ENCODE measurements around the gene GEMIN7. TPM values are rescaled to one million over a fixed set of nuclear protein-coding genes. Genes with fewer than 3 reads are reported as not detected.

GEMIN7 gene
- total RNA-seq, 2 experiments from 2014 or later: 24.8 to 26.2 TPM

DNA sequence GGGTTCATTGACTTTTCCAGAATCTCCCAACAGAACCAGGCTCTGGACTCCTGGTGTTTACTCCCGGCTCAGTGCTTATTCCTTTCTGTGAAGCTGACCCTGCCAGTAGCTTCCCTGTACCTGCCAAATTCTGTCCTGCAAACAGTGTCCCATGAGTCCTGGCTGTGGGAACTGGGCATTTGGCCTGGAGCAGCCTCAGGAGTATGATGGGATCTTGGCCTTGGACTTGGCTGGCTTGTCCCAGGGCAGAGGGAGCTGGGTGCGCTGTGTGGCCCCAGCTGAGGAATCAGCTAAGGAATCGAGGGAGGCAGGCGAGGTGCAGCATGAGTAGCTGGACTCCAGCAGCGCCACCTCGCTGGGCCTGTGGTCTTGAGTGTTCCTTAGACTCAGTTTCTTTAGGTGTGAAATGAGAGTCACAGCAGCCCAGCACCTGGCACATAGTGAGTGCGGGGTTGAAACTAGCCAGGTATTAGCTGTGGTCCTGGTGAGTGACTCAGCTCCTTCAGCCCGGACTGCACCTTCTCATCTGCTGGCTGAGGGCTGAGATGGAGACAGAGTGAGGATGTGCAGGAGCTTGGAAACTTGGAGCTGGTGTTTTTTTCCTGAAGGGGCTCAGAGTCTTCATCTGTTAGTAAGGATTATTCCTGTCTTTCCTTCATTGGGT is 29.9 kb upstream of the GEMIN7 start:
- no peaks in the 10 kb centered on the region for H3K27me3 Mint-ChIP-seq
- H3K36me3 Mint-ChIP-seq: peaks cover 7% of the 10 kb centered on the region
- ATAC-seq (ENCODE audit: low read depth) (no peak), DNase-seq (no peak)
- H3K9me3 Mint-ChIP-seq: no peaks in the 10 kb centered on the region
- no peak overlapping the region for H3K4me3 Mint-ChIP-seq
- H3K4me1 Mint-ChIP-seq: peaks cover 28% of the 10 kb centered on the region
- POLR2A ChIA-PET: no interaction called here
- no peak overlapping the region for H3K27ac Mint-ChIP-seq

DNA sequence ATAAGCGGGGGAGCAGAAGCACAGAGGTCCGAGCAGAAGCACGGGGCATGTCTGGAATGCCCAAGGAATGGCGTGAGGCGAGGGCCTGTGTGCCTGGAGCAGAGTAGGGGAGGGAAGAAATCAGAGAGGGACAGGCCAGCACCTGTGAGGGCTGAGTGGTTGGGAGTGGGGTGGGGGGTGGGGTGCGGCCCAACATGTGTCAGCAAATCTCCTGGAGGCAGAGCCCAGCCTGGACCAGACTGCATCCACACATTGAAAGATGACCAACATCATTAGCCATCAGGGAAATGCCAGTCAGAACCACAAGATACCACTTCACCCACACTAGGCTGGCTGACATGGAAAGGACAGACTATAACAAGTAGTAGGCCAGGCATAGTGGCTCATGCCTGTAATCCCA is 29.0 kb upstream of the GEMIN7 start:
- H3K9me3 Mint-ChIP-seq: no peaks in the 10 kb centered on the region
- POLR2A ChIA-PET: no interaction called here
- H3K27ac Mint-ChIP-seq: peak overlapping the region; percentile 1

DNA sequence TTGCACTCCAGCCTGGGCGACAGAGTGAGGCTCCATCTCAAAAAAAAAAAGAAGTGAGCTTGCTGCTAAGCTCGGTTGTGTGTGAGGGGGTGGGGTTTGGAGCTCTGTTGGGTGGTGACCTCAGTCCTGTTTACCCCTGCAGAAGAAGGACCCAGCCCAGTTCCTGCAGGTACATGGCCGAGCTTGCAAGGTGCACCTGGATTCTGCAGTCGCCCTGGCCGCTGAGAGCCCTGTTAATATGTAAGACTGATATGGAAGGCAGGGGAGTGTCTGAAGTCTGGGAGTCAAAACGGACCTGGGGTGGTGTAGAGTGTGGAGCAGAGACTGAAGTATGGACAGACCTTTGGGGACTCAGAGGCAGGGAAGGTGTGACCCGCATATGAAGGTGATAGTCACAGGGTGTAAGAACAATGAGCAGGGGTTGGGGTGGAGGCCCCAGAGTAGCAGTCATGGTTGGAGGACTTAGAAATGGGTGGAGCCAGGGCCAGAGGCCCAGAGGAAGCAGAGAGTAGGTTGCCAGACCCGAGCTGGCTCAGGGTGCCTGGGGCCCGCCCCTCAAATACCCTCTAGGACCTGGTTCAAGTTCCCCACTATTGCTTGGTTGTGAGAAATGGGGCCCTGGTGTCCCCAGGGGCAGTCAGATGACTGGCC is 27.0 kb upstream of the GEMIN7 start:
- H3K4me1 Mint-ChIP-seq: peaks cover 12% of the 10 kb centered on the region
- peaks cover 16% of the 10 kb centered on the region for H3K36me3 Mint-ChIP-seq
- H3K4me3 Mint-ChIP-seq: no peak overlapping the region
- no peak for ATAC-seq (ENCODE audit: low read depth)
- POLR2A ChIA-PET: no interaction called here
- peak overlapping the region; percentile 25 for H3K27ac Mint-ChIP-seq
- no peak for DNase-seq
- H3K9me3 Mint-ChIP-seq: no peaks in the 10 kb centered on the region
- H3K27me3 Mint-ChIP-seq: no peaks in the 10 kb centered on the region

More for the DNA sequence above, 29.0 kb upstream of the GEMIN7 start:
- peaks cover 28% of the 10 kb centered on the region for H3K4me1 Mint-ChIP-seq
- no peak overlapping the region for H3K4me3 Mint-ChIP-seq
- H3K36me3 Mint-ChIP-seq: peaks cover 9% of the 10 kb centered on the region
- ATAC-seq (ENCODE audit: low read depth): no peak
- no peaks in the 10 kb centered on the region for H3K27me3 Mint-ChIP-seq
- DNase-seq: no peak

DNA sequence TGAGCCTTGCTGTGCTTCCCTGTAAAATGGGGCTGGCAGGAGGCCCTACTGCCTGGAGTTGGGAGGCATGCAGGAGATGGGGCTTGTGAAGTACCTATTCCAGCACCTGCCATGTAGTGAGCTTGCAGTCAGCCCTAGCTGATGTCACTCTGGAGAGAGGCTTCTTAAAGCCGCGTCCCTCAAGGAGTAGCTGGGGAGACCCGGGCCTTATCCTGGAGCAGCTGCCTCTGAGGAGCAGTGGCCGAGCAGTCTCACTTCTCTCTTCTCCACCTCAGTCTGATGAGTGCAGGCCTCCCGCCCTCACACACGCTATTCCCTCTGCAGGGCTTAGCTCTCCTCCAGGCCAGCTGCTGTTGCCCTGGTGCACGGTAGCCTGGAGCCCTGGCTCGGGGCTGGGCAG is 22.2 kb upstream of the GEMIN7 start:
- DNase-seq (no peak), ATAC-seq (ENCODE audit: low read depth) (no peak)
- Mint-ChIP-seq H3K4me1 (peaks cover 3% of the 10 kb centered on the region), H3K27me3 (no peaks in the 10 kb centered on the region), H3K36me3 (peaks cover 30% of the 10 kb centered on the region), H3K4me3 (no peak overlapping the region), H3K27ac (no peak overlapping the region), H3K9me3 (no peaks in the 10 kb centered on the region)
- POLR2A ChIA-PET: interaction anchor here (0.8 kb wide), 1 partner anchor 18 kb away, joined by 3 read pairs; the partner anchor contains the start of gene CLASRP

DNA sequence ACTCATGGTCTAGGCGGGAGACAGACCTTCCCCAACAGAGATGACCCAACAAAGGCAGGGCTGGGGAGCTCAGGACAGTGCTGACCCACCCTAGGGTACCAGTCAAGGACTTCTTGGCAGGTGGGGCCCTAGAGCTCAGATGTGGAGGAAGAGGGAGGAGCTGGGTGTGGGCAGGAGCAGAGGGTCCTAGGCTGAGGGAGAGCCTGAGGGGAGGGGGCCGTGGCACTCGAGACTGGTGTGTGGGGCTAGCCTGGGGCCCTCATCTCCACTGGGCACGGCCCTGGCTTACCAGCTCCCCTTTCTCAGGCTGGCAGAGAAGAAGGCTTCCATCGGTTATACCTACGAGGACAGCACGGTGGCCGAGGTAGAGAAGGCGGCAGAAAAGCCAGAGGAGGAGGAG is 21.6 kb upstream of the GEMIN7 start:
- no peaks in the 10 kb centered on the region for H3K9me3 Mint-ChIP-seq
- H3K4me3 Mint-ChIP-seq: no peak overlapping the region
- no peak for ATAC-seq (ENCODE audit: low read depth)
- POLR2A ChIA-PET: interaction anchor here (0.8 kb wide), 1 partner anchor 19 kb away, joined by 3 read pairs; the partner anchor contains the start of gene CLASRP
- no peak overlapping the region for H3K27ac Mint-ChIP-seq
- peaks cover 2% of the 10 kb centered on the region for H3K4me1 Mint-ChIP-seq
- H3K36me3 Mint-ChIP-seq: peaks cover 25% of the 10 kb centered on the region
- H3K27me3 Mint-ChIP-seq: no peaks in the 10 kb centered on the region
- DNase-seq: no peak

DNA sequence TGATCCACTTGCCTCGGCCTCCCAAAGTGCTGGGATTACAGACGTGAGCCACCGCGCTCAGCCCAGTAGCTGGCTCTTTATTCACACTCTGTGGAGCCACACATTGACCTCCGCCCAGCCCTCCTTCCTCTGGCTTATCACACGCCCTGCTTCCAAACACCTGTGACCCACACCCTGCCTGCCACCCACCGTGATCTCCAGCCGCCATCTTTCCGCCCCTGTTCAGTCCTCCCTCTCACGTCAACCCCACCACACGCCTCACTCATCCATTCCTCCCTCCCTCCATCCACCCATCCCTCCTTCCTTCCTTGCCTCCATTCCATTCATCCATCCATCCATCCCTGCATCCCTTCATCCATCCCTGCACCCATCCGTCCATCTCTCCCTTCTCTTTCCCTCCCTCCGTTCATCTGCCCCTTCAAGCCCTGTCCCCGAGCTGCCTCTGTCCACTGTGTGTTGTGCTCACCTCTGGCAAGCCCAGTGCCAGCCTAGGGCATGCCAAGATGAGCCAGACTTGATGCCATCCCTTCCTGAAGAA is 20.4 kb upstream of the GEMIN7 start:
- Mint-ChIP-seq H3K36me3 (peaks cover 28% of the 10 kb centered on the region), H3K27ac (no peak overlapping the region), H3K4me1 (peaks cover 2% of the 10 kb centered on the region), H3K4me3 (no peak overlapping the region), H3K9me3 (no peaks in the 10 kb centered on the region), H3K27me3 (no peaks in the 10 kb centered on the region)
- POLR2A ChIA-PET: interaction anchor here (1.0 kb wide), 1 partner anchor 92 kb away, joined by 3 read pairs; no protein-coding TSS in a partner anchor
- ATAC-seq (ENCODE audit: low read depth) (no peak), DNase-seq (no peak)

DNA sequence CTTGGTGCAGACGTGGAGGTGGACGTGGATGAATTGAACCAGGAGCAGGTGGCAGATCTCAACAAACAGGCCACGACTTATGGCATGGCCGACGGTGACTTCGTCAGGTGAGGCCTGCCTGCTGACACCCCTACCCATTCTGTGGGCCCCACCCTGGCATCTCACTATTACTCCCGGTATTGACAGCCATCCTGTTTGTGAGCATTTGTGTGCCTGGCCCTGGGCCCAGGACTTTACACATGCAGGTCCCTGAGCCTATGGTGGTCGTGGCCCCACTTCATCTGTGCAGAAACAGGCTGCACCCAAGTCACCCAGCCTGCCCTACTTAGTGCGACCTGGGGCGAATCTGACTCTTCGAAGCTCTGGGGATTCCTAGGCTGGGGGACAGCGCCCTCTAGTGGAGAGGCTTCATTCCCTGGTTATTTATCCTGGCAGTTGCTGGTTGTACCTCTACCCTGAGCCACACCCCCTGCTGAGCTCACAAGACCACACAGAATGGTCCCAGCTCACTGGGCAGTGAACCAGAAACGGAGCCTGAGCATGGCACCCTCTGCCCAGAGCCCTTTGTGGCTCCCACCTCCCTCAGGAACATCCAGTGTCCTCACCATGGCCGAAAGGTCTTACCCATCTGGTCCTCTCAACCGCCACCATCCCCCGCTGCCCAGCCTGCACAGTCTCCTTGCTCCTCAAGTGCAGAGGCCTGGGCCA is 19.6 kb upstream of the GEMIN7 start:
- Mint-ChIP-seq H3K4me3 (no peak overlapping the region), H3K27ac (no peak overlapping the region), H3K9me3 (no peaks in the 10 kb centered on the region), H3K27me3 (no peaks in the 10 kb centered on the region), H3K4me1 (peaks cover 2% of the 10 kb centered on the region), H3K36me3 (peaks cover 26% of the 10 kb centered on the region)
- peak; percentile 81 for DNase-seq
- peak; percentile 71 for ATAC-seq (ENCODE audit: low read depth)
- POLR2A ChIA-PET: interaction anchor here (0.5 to 1.0 kb wide), 5 partner anchors 12 to 92 kb away, joined by 3 to 5 read pairs (median 3); partner anchors contain the start of gene CLASRP

DNA sequence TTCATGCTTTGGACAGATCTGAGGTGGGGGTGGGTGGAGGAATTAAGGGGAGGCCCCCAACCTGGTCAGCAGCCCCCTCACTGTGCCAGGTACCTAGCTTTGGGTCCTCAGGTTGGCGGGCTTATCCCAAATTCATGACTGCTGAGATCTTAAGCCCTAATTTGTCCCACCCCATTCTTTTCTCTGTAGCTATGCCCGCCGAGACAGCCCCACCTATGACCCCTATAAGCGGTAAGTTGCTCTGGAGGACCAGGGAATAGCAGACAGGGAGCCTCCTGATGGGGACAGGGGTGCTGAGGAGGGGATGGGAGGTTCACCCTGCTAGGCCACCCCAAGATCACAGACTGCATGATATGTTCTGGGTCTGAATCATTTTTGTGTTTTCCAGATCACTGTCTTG is 17.1 kb upstream of the GEMIN7 start:
- no peak for DNase-seq
- Mint-ChIP-seq H3K9me3 (no peaks in the 10 kb centered on the region), H3K27me3 (no peaks in the 10 kb centered on the region), H3K4me3 (no peak overlapping the region), H3K27ac (no peak overlapping the region), H3K36me3 (peaks cover 17% of the 10 kb centered on the region), H3K4me1 (peaks cover 2% of the 10 kb centered on the region)
- POLR2A ChIA-PET: interaction anchor here (1.2 kb wide), 1 partner anchor 23 kb away, joined by 3 read pairs; the partner anchor contains the start of gene CLASRP
- no peak for ATAC-seq (ENCODE audit: low read depth)

DNA sequence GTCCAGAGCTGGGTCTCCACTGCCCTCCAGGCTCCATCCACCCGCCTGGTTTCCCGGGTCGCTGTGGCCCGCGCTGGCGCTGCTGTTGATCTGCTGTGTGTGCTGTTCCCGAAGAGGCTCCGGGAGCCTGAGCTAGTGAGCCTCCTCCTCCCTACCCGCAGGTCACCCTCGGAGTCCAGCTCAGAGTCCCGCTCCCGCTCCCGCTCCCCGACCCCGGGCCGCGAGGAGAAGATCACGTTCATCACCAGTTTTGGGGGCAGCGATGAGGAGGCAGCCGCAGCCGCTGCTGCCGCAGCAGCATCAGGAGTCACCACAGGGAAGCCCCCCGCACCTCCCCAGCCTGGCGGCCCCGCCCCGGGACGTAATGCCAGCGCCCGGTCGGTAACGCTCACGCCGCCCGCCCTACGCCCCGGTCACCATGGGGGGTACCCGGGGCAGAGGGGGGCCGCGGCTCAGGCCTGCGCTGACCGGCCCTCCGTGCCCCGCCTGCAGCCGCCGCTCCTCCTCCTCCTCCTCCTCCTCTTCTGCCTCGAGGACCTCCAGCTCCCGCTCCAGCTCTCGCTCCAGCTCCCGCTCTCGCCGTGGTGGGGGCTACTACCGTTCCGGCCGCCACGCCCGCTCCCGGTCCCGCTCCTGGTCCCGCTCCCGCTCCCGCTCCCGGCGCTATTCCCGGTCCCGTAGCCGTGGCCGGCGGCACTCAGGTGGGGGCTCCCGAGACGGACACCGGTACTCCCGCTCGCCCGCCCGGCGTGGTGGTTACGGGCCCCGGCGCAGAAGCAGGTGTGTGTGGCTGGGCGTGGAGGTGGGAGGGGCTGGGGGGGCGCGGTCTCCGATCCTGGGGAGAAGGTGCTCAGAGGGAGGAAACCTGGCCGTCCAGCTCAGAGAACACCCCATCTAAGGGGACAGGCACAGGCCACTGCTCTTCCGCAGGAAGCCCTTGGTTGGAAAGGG is 14.9 kb upstream of the GEMIN7 start:
- no peaks in the 10 kb centered on the region for H3K27me3 Mint-ChIP-seq
- POLR2A ChIA-PET: interaction anchor here (0.7 to 1.1 kb wide), 2 partner anchors 17 to 39 kb away, joined by 4 to 6 read pairs; no protein-coding TSS in a partner anchor
- peaks cover 11% of the 10 kb centered on the region for H3K36me3 Mint-ChIP-seq
- no peak overlapping the region for H3K4me3 Mint-ChIP-seq
- no peak for DNase-seq
- H3K9me3 Mint-ChIP-seq: no peaks in the 10 kb centered on the region
- H3K4me1 Mint-ChIP-seq: peaks cover 2% of the 10 kb centered on the region
- no peak for ATAC-seq (ENCODE audit: low read depth)
- H3K27ac Mint-ChIP-seq: no peak overlapping the region

DNA sequence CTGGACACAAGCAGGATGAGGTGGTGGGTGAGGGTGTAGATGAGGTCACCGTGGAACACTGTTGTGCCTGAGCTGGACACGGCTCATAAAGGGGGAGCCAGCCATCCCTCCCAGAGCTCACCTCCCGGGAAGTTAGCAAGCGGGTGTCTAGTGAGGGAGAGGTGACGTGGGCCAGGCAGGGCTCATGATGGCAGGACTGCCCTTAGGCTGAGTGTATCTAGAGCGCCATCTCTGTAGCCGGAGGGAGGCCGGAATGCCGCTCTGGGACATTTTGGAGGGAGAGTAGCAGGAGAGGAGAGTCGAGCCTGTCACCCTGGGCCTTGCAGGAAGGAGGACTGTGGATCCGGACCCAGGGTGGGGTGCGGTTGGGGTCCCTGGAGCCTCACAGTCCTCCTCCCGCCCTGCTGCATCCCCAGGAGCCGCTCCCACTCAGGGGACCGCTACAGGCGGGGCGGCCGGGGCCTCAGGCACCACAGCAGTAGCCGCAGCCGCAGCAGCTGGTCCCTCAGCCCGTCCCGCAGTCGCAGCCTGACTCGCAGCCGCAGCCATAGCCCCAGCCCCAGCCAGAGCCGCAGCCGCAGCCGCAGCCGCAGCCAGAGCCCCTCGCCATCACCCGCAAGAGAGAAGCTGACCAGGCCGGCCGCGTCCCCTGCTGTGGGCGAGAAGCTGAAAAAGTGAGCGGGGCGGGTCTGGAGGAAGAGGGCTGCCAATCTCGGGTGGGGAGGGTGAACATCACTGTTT is 12.0 kb upstream of the GEMIN7 start:
- no peaks in the 10 kb centered on the region for H3K4me1 Mint-ChIP-seq
- no peak overlapping the region for H3K4me3 Mint-ChIP-seq
- POLR2A ChIA-PET: interaction anchor here (0.5 to 1.1 kb wide), 2 partner anchors 8 to 457 kb away, joined by 3 read pairs; no protein-coding TSS in a partner anchor
- H3K27me3 Mint-ChIP-seq: no peaks in the 10 kb centered on the region
- ATAC-seq (ENCODE audit: low read depth) (no peak), DNase-seq (no peak)
- H3K9me3 Mint-ChIP-seq: no peaks in the 10 kb centered on the region
- H3K36me3 Mint-ChIP-seq: peaks cover 7% of the 10 kb centered on the region
- H3K27ac Mint-ChIP-seq: no peak overlapping the region

DNA sequence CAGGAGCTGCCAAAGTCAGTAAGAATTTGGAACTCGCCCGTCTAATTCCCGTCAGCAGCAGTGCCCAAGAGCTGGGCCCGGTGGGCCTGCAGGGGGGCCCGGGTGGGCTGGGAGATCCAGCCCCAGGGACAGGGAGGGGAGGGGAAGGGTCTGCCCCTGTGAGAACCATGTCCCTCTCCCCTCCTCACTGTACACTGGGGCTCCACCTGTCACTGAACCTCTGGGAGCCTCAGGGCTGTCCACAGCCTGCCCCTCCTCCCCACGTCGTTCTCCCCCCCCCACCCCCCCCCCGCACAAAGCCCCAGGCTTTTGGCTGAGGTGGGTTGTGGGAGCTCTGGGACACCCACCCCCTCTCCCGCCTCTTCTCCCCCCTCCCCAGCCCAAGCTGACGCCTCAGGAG is 11.0 kb upstream of the GEMIN7 start:
- POLR2A ChIA-PET: no interaction called here

DNA sequence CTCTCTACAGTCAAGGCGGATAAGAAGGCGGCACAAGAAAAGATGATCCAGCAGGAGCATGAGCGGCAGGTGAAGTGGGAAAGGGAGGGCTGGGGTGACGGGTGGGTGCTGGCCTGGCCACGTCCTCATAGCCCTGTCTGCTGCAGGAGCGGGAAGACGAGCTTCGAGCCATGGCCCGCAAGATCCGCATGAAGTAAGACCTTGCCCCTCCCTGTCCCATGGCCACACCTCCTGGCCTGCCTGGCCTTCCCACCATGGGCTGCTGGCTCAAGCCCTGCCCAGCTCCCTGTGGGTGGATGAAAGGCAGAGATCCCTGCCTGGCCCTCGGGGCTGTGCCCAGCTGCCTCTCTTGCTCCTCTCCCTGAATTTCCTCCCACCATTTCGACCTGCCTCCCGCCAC is 10.0 kb upstream of the GEMIN7 start:
- H3K27ac Mint-ChIP-seq: no peak overlapping the region
- H3K36me3 Mint-ChIP-seq: peaks cover 6% of the 10 kb centered on the region
- POLR2A ChIA-PET: no interaction called here
- no peaks in the 10 kb centered on the region for H3K27me3 Mint-ChIP-seq
- no peaks in the 10 kb centered on the region for H3K9me3 Mint-ChIP-seq
- DNase-seq (no peak), ATAC-seq (ENCODE audit: low read depth) (no peak)
- H3K4me1 Mint-ChIP-seq: peaks cover 2% of the 10 kb centered on the region
- no peak overlapping the region for H3K4me3 Mint-ChIP-seq

More for the DNA sequence above, 11.0 kb upstream of the GEMIN7 start:
- ATAC-seq (ENCODE audit: low read depth) (no peak), DNase-seq (no peak)
- Mint-ChIP-seq H3K4me3 (no peak overlapping the region), H3K27me3 (no peaks in the 10 kb centered on the region), H3K9me3 (no peaks in the 10 kb centered on the region), H3K27ac (no peak overlapping the region), H3K36me3 (peaks cover 6% of the 10 kb centered on the region), H3K4me1 (peaks cover 2% of the 10 kb centered on the region)

All from activated naive CD8-positive, alpha-beta T cell treated with anti-CD3 and anti-CD28 coated beads, Interleukin-2, amount 10 ng/mL, durations not matched to agents 7 days and 5 days (primary cell).